Measurements from ENCODE around the gene RERE. TPM values are rescaled to one million over a fixed set of nuclear protein-coding genes. Genes with fewer than 3 reads are reported as not detected.

The RERE gene
- total RNA-seq, 1 donor from 2014 or later, result 1,626 TPM

DNA sequence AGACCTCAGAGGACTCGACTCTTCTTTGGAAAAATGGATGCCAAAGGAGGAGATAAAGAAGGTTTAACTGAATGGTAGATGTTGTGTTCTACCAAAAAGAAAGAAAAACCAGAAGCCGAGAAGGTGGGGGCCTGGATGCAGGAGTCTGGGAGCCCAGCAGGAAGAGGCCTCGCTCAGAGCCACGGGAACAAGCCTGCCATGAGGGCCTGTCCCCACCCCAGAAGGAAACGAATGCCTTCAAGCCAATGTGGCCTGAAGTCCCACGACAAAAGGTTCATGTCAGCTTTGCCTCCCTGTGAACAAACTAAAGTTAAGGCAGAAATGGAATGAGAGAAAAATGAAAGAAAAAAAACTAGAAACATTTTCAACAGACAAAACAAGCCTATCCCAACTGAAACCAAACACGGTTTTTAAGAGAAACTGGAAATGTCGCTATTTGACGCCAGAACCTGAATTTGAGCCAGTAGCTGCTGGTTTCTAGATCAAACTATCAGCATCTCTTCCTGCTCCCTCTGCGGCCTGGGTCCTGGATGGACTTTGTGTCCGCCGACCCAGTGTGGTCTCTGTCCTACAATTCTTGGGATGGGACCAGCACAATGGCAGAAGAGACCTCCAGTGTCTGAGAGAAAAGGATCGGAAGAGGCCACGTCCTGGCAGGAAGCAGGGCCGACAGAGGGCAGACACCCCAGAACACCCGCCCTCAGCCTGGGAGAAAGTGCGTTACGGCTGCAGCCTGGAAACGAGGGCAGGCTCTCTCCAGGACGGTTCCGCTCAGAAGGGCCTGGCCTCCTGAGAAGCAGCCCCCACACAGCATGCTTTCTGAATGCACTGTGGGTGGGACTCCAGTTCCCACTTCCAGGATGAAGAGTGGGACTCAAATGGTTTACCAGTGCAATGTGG is 464.3 kb downstream of the RERE start:
- DNase-seq (ENCODE audit: low spot score in 2 of 2) (no peak), FAIRE-seq (no peak)

- no peak for DNase-seq (ENCODE audit: low spot score in 2 of 2)
- FAIRE-seq, result no peak
These were observed 465.0 kb downstream of the RERE start for GRCh38 chr1:8352471-8352845.

DNA sequence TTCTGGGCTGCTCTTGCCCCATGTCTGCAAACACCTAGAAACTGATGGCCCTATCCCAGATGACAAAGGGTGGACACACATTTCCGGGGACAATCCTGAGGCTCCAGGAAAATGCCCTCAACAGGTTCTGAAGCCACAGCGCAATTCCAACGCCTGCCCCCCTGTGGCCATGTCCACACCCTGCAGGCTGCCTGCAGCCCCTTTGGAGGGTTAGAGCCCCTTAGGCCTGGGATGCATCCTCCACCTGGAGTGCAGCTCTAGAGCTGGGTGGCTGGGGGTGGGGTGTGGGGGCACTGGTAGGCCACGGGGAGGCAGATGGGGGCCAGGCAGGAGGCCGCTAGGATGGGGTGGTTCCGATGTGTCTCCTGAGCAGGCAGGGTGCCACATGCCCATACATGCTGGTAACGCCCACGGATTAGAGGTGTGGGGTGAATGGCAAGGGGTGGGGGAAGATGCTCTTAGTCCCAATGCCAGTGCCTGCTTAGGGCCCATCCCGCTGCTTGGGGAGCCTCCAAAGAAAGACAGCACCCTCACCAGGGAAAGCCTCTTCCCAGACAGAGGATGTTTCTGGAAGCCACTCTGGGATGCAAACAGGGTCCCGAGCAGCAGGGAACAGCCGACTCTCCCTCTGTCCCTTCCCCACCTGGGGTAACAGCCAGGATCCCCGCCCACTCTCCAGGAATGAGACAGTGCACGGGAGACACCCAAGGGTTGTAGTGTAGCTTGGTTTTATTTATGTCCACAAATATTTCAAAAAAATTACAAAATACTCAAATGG is 465.6 kb downstream of the RERE start:
- FAIRE-seq (no peak), DNase-seq (ENCODE audit: low spot score in 2 of 2) (no peak)

GRCh38 chr1:8350914-8351684 is 466.3 kb downstream of the RERE start:
- DNase-seq (ENCODE audit: low spot score in 2 of 2) (no peak), FAIRE-seq (no peak)

DNA sequence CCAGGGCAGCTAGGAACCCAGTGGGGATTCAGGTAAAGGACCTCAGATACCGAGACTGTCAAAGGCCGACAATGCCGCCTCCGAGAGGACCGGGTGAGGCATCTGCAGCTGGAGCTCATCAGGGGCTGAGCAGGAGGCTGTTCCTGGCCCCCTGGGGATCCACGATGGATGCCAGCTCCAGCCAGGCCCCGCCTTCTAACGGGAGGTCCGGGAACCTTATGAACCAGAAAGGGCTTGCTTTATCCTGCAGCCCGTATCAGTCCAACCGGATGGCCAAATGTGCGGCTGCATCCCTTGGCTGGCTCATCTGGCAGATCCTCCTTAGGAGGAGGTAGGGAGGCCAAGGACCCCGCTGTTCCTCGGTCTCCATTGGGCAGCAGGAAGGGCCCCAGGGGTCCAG is 467.5 kb downstream of the RERE start:
- FAIRE-seq (no peak), DNase-seq (ENCODE audit: low spot score in 2 of 2) (no peak)

DNA sequence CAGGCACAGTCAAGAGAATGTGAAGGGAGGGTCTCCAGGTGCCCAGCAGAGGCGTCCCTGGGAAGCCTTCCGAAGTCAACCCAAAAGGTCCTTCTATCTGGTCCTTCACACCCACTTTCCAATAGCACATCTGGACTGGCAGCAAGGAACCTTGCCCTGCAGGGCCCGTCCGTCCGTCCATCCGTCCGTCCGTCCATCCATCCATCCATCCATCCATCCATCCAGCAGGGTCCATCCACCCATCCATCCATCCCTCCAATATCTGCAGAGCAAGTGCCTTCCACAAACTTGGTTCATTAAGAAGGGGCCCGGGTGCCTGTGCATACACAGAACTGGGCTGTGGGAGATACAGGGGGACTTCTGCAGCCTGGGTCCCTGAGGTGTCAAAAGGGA is 468.0 kb downstream of the RERE start:
- FAIRE-seq, result no peak

GRCh38 chr1:8348777-8349472 is 468.5 kb downstream of the RERE start:
- no peak for FAIRE-seq
- DNase-seq (ENCODE audit: low spot score in 2 of 2), result peak; percentile 69 to 81

More for the DNA sequence above, 468.0 kb downstream of the RERE start:
- no peak for DNase-seq (ENCODE audit: low spot score in 2 of 2)

GRCh38 chr1:8348047-8348776 is 469.2 kb downstream of the RERE start:
- FAIRE-seq (no peak), DNase-seq (ENCODE audit: low spot score in 2 of 2) (no peak)

DNA sequence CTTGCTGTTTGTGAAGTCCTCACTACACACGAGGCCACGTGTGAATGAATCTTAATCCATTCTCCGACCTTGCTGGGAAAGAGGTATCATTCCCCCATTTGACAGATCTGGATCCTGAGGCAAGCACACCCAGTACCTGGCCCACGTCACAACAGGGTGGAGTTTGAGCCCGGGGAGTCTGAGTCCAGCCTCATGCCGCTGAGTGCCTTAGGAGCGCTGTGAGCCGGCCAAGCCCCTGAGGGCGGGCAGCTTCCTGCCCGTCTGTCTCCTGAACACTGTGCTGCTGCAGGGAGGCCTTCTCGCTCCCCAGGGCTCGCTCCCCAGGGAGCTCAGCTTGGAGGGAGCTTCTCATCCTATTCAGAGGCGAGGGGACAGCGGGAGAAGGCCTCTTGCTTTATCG is 469.8 kb downstream of the RERE start:
- FAIRE-seq, result no peak
- no peak for DNase-seq (ENCODE audit: low spot score in 2 of 2)

- FAIRE-seq, result no peak
- DNase-seq (ENCODE audit: low spot score in 2 of 2), result no peak
These were observed 471.6 kb downstream of the RERE start for GRCh38 chr1:8345621-8346415.

GRCh38 chr1:8344893-8345507 is 472.4 kb downstream of the RERE start:
- DNase-seq (ENCODE audit: low spot score in 2 of 2) (no peak), FAIRE-seq (no peak)

DNA sequence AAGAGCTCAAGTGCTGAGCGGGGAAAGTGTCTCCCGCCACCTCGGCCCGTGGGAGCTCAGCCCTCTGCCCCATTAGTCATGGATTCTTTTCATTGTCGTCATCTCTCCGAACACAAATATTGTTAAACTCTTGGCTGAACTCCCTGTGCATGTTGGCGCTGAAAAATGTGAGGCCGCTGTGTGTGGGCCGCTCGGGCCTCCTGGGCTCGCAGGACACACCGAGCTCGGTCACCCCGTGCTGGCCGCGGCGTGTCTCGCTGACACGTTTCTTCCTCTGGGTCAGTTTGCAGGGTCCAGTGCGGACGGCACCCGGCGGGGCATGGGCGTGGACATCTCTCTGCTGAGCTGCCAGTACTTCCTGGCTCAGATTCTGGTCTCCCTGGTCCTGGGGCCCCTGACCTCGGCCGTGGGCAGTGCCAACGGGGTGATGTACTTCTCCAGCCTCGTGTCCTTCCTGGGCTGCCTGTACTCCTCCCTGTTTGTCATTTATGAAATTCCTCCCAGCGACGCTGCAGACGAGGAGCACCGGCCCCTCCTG is 473.9 kb downstream of the RERE start:
- DNase-seq (ENCODE audit: low spot score in 2 of 2), result no peak
- FAIRE-seq, result no peak

DNA sequence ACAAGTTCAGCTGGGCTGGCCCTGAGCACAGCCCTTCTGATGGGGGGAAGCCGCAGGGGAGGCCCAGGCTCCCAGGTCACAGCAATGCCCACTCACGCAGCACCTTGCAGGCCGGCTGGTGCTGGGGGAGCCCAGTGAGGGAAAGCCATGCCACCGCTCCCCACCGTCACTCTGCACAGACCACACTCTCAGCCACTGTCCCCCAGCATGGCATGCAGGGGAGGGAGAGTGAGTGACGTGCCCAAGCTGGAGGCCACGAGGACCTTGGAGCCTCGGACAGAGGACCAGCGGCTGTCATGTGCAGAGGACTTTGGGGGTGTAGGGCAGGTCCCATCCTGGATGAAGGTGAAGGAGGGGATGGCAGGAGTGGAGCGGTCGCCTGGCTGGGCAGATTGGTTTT is 474.4 kb downstream of the RERE start:
- DNase-seq (ENCODE audit: low spot score in 2 of 2) (no peak), FAIRE-seq (no peak)

DNA sequence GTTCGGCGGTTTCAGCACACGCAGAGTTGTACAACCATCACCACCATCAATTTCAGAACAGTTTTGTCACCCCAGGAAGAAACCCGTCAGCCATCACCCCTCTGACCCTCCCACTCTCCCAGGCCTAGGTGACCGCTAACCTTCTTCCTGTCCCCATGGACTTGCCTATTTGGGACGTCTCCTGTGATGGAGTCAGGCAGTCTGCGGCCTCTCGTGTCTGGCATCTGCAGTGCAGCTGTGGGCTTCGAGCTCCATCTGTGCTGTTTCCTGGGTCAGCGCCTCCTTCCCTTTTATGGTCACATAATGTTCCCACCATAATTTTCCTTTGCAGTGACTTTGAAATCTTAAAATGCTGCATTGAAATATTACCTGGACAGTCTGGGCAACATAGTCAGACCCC is 475.1 kb downstream of the RERE start:
- no peak for FAIRE-seq
- DNase-seq (ENCODE audit: low spot score in 2 of 2), result no peak

DNA sequence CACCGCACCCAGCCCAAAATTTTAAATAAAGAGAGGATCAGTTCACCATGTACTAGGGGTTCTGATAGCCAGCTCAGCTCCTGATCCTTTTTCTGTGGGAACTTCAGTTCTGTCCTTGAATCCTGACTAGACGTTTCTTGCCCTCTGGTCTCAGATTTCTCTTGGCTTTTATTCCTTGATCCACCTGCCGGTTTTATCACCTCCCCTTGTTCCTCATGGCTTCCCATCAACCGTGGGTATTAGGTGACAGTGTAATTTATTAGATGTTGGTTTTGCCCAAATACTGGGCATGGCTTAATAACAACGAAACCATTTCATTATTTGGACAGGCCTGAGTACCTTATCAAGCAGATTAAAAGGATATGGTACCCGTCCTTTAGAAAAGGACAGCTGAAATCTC is 477.0 kb downstream of the RERE start:
- FAIRE-seq (no peak), DNase-seq (ENCODE audit: low spot score in 2 of 2) (no peak)

- FAIRE-seq (no peak), DNase-seq (ENCODE audit: low spot score in 2 of 2) (no peak)
These were observed 478.2 kb downstream of the RERE start for GRCh38 chr1:8339203-8339600.

GRCh38 chr1:8338526-8339202 is 478.8 kb downstream of the RERE start:
- DNase-seq (ENCODE audit: low spot score in 2 of 2) (no peak), FAIRE-seq (no peak)
